ENCODE measurements around the gene STAMBP.

DNA sequence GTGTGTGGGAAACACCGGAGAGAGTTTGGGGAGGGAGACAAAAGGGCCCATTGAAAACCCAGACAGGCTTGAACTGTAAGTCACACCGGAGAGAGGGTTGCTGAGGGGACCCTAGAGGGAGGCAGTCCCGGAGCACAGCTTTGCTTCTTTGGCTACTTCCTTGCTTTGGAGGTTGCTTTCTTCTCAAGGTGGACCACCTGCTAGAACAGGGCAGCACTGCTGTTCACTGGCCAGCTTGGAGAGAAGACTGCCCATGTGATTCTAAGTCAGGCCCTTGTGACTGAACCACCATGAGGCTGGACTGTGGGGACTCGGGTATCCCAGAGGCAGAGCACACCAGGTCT is 68.5 kb downstream of the STAMBP start:
- TF ChIP-seq, protein P1, sequence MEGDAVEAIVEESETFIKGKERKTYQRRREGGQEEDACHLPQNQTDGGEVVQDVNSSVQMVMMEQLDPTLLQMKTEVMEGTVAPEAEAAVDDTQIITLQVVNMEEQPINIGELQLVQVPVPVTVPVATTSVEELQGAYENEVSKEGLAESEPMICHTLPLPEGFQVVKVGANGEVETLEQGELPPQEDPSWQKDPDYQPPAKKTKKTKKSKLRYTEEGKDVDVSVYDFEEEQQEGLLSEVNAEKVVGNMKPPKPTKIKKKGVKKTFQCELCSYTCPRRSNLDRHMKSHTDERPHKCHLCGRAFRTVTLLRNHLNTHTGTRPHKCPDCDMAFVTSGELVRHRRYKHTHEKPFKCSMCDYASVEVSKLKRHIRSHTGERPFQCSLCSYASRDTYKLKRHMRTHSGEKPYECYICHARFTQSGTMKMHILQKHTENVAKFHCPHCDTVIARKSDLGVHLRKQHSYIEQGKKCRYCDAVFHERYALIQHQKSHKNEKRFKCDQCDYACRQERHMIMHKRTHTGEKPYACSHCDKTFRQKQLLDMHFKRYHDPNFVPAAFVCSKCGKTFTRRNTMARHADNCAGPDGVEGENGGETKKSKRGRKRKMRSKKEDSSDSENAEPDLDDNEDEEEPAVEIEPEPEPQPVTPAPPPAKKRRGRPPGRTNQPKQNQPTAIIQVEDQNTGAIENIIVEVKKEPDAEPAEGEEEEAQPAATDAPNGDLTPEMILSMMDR (conservative IDR thresholded peaks at IDR 0.05 in 1 of 2, IDR thresholded peaks at IDR 0.05 in 1 of 2; ENCODE audit: low read depth in 1 of 2, low read length in 2 of 2) = no peak
- TF ChIP-seq EZH2 (IDR thresholded peaks at IDR 0.05; ENCODE audit: low read length, missing control alignments) = no peak
